ENCODE results near the gene UBE2L3.

DNA sequence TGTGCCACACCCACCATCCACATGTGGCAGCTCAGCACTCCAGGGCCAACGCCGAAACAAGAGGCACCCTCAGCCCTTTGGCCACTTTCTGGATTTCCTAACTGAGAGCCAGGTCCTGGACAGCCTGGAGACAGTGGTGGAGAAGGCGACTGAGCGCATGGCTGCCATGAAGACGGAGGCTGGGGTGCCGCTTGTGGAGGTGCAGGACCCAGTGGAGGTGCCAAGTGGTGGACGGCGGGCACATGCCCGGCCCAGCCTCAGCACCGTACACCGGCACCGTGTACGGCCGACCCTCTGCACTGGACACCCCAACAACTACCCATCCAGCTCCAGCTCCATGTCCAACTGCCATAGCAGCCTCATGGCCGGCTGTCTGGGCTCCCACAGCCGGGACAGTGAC lies 66.6 kb downstream of the UBE2L3 start:
- TF ChIP-seq, protein P1, sequence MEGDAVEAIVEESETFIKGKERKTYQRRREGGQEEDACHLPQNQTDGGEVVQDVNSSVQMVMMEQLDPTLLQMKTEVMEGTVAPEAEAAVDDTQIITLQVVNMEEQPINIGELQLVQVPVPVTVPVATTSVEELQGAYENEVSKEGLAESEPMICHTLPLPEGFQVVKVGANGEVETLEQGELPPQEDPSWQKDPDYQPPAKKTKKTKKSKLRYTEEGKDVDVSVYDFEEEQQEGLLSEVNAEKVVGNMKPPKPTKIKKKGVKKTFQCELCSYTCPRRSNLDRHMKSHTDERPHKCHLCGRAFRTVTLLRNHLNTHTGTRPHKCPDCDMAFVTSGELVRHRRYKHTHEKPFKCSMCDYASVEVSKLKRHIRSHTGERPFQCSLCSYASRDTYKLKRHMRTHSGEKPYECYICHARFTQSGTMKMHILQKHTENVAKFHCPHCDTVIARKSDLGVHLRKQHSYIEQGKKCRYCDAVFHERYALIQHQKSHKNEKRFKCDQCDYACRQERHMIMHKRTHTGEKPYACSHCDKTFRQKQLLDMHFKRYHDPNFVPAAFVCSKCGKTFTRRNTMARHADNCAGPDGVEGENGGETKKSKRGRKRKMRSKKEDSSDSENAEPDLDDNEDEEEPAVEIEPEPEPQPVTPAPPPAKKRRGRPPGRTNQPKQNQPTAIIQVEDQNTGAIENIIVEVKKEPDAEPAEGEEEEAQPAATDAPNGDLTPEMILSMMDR (IDR thresholded peaks at IDR 0.05) = no peak
- TF ChIP-seq POLR2A (IDR thresholded peaks at IDR 0.05) = no peak
